8988T (cell line): Measurements from ENCODE around the gene TTC28.
"Not testable (repeated sequence)": the region's sequence is repeated elsewhere in the genome, so short reads cannot be mapped to it uniquely, and the experiment has no call there.

Experiments
- DNase-seq: peaks from one replicate; pipeline ENCODE4 v3.0.0; 2011

TTC28 gene

GRCh38 chr22:28077166-28077565, 602.5 kb downstream of the TTC28 start:
- DNase-seq = no peak

- no peak for DNase-seq
Observed at GRCh38 chr22:28075358-28075981, 604.2 kb downstream of the TTC28 start.

GRCh38 chr22:28074526-28074925, 605.1 kb downstream of the TTC28 start:
- DNase-seq = no peak

GRCh38 chr22:28072066-28072465, 607.6 kb downstream of the TTC28 start:
- DNase-seq = no peak

GRCh38 chr22:28068826-28069225, 610.8 kb downstream of the TTC28 start:
- DNase-seq = no peak

- DNase-seq = no peak
Observed at GRCh38 chr22:28064920-28065319, 614.7 kb downstream of the TTC28 start.

GRCh38 chr22:28063656-28064055, 616.0 kb downstream of the TTC28 start:
- no peak for DNase-seq

GRCh38 chr22:28060594-28060993, 619.0 kb downstream of the TTC28 start:
- DNase-seq = not testable (repeated sequence)

GRCh38 chr22:28058036-28058435, 621.6 kb downstream of the TTC28 start:
- DNase-seq = no peak

GRCh38 chr22:28054819-28055208, 624.8 kb downstream of the TTC28 start:
- no peak for DNase-seq

- DNase-seq = no peak
Observed at GRCh38 chr22:28053896-28054818, 625.5 kb downstream of the TTC28 start.

- no peak for DNase-seq
Observed at GRCh38 chr22:28052825-28053269, 626.8 kb downstream of the TTC28 start.

GRCh38 chr22:28051787-28052356, 627.8 kb downstream of the TTC28 start:
- no peak for DNase-seq

GRCh38 chr22:28051091-28051786, 628.4 kb downstream of the TTC28 start:
- no peak for DNase-seq

- DNase-seq = no peak
Observed at GRCh38 chr22:28048529-28048928, 631.1 kb downstream of the TTC28 start.

- DNase-seq = no peak
Observed at GRCh38 chr22:28047740-28048139, 631.9 kb downstream of the TTC28 start.

- DNase-seq = no peak
Observed at GRCh38 chr22:28046100-28046499, 633.5 kb downstream of the TTC28 start.

GRCh38 chr22:28044546-28045173, 635.0 kb downstream of the TTC28 start:
- no peak for DNase-seq

- no peak for DNase-seq
Observed at GRCh38 chr22:28043266-28043665, 636.4 kb downstream of the TTC28 start.

- no peak for DNase-seq
Observed at GRCh38 chr22:28034760-28035401, 644.8 kb downstream of the TTC28 start.

GRCh38 chr22:28034145-28034759, 645.4 kb downstream of the TTC28 start:
- DNase-seq = no peak

- no peak for DNase-seq
Observed at GRCh38 chr22:28032861-28033260, 646.8 kb downstream of the TTC28 start.
